GM12891 (cell line): ENCODE measurements around the gene SCN9A.

ENCODE experiments used
- POLR2A ChIP-seq: IDR thresholded peaks from 2 replicates; pipeline ENCODE4 v1.6.1; 2011; ENCODE audit warnings: low read depth, low read length, control low read depth
- POLR2AphosphoS5 ChIP-seq: IDR thresholded peaks from 2 replicates; pipeline ENCODE4 v1.6.1; 2011; ENCODE audit warnings: low read depth, low read length, control low read depth
- POU2F2 ChIP-seq: IDR thresholded peaks from 2 replicates; pipeline ENCODE4 v1.6.1; 2011; ENCODE audit warnings: low read depth, mild to moderate bottlenecking, control low read depth, low read length, moderate library complexity
- TAF1 ChIP-seq: IDR thresholded peaks from 2 replicates; pipeline ENCODE4 v1.6.1; 2011; ENCODE audit warnings: low read depth, low read length, control low read depth

DNA sequence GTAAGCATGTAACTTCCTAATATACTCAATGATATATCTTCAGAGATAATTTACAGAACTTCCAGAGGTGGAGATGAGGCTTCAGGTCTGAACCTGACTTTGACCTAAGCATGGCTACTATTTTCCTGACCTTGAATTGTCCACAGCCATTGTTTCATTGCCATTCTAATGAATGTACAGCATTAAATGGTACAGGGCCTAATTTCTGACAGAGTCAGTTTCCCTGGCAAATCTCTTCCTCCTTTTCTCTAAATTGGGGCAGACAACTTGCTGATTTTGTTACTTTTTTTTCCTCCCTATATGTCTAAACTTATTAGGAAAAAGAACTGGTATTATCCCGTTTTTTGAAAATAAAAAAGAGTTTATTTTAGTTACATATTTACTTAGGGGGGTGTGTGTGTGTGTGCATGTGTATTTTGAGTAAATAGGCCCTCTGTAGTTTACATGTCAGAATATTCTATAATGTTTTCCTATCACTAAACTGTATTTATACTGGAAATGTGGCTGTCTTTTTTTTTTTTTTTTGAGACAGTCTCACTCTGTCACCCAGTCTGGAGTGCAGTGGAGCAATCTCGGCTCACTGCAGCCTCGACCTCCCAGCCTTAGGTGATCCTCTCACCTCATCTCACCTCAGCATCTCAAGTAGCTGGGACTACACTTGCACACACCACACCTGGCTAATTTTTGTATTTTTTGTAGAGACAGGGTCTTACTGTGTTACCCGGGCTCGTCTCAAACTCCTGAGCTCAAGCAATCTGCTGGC is 43.3 kb upstream of the SCN9A start:
- TF ChIP-seq POLR2A, result no peak
- no peak for TF ChIP-seq TAF1
- no peak for TF ChIP-seq POLR2AphosphoS5
- no peak for TF ChIP-seq POU2F2
